SJCRH30 (cell line): ENCODE data around the gene ITIH3. TPM values are rescaled to one million over a fixed set of nuclear protein-coding genes. Genes with fewer than 3 reads are reported as not detected.

ENCODE experiments used
- DNase-seq, 2 experiments: peaks; one replicate each; pipeline ENCODE4 v3.0.0-alpha.2; 2015 to 2020
- H3K27ac ChIP-seq: fragments of 250-450 bp; sonication (Bioruptor Pico); 2 replicates; pipeline ENCODE4 v1.5.1; 2020; ENCODE audit warnings: mild to moderate bottlenecking, moderate library complexity
- H3K27me3 ChIP-seq: fragments of 250-450 bp; sonication (Bioruptor Pico); 2 replicates; pipeline ENCODE4 v1.5.1; 2020; ENCODE audit warnings: mild to moderate bottlenecking, moderate library complexity
- H3K36me3 ChIP-seq: fragments of 250-450 bp; sonication (Bioruptor Pico); 2 replicates; pipeline ENCODE4 v1.5.1; 2020; ENCODE audit warnings: mild to moderate bottlenecking, moderate library complexity
- H3K4me1 ChIP-seq: fragments of 250-450 bp; sonication (Bioruptor Pico); 2 replicates; pipeline ENCODE4 v1.5.1; 2020; ENCODE audit warnings: mild to moderate bottlenecking, moderate library complexity
- H3K4me3 ChIP-seq: fragments of 250-450 bp; sonication (Bioruptor Pico); 2 replicates; pipeline ENCODE4 v1.5.1; 2020; ENCODE audit warnings: mild to moderate bottlenecking, moderate library complexity
- H3K9me3 ChIP-seq: fragments of 250-450 bp; sonication (Bioruptor Pico); replicated peaks from 2 replicates; pipeline ENCODE4 v1.5.1; 2020; ENCODE audit warnings: mild to moderate bottlenecking, moderate library complexity
- total RNA-seq: library from RNA; depleted of rRNA; stranded (reverse); fragments of >200 nt; shearing (Covaris generic); gene quantifications from 2 replicates; pipeline ENCODE4 v1.2.3, GENCODE V29; 2014

ITIH3 gene
- total RNA-seq, 1 experiment from 2014 or later, result not detected

DNA sequence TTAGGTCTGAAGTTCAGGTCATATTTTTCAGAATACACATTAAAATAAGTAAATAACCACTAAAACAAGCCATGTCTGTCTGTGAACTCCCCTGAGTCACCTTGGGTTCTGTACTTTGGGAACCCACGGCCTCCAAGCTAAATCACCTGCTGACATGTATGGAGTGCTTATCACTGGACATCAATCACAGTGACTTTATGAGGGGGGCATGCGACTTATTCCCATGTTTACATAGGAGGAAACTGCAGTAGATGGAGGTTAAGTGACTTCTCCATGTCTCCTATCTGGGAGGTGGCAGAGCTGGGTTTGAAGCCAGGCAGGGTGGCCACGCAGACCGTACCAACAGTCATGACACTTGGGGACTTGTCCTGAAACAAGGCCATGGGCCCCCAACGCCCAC, 27.8 kb downstream of the ITIH3 start:
- H3K4me3 ChIP-seq, result no peak overlapping the region
- no peak for DNase-seq
- no peaks in the 10 kb centered on the region for H3K36me3 ChIP-seq
- H3K9me3 ChIP-seq, result no peaks in the 10 kb centered on the region
- no peaks in the 10 kb centered on the region for H3K4me1 ChIP-seq
- H3K27ac ChIP-seq, result no peak overlapping the region
- H3K27me3 ChIP-seq, result no peaks in the 10 kb centered on the region

DNA sequence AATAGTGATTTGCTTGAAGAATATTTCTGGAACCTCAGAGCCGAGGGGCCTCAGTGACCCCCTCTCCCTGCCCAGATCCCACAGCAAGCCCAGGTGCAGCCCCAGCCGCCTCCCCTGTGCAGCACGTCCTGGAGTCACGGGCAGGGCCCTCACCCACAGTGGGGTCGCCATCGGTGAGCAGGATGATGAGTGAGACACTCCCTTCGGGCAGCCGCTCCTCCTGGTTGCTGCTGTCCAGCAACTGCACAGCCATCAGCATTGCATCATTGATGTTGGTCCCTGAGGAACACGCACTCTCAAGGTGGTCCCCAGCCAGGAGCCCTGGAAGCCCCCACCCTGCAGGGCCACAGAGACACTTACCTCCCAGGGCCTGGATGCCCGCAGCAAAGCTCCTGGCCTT, 29.4 kb downstream of the ITIH3 start:
- Histone ChIP-seq H3K36me3 (no peaks in the 10 kb centered on the region), H3K4me1 (peaks cover 9% of the 10 kb centered on the region; the same call in 1 of the 2 replicates), H3K27ac (no peak overlapping the region), H3K9me3 (no peaks in the 10 kb centered on the region), H3K27me3 (no peaks in the 10 kb centered on the region), H3K4me3 (no peak overlapping the region)
- no peak for DNase-seq

DNA sequence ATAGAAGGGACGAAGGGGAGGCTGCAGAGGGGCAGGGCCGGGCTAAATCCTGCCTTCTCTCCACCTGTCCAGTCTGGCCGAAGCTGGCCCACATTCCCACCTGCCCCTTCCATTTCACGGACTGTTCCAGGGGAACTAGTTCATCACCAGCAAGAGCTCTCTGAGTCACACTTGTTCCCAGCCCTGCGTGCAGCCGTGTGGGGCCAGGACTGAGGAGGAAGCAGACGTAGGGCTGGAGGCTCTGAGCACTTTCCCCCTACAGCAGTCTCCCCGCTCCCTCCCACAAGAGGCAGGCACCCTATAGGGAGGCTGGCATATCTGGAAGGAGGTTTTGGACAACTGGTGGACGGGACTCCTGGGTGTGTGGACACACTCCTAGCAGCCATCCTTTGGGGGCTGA, 32.8 kb downstream of the ITIH3 start:
- Histone ChIP-seq H3K4me1 (peaks cover 30% of the 10 kb centered on the region), H3K36me3 (no peaks in the 10 kb centered on the region)
- DNase-seq, result peak; percentile 63 to 69

DNA sequence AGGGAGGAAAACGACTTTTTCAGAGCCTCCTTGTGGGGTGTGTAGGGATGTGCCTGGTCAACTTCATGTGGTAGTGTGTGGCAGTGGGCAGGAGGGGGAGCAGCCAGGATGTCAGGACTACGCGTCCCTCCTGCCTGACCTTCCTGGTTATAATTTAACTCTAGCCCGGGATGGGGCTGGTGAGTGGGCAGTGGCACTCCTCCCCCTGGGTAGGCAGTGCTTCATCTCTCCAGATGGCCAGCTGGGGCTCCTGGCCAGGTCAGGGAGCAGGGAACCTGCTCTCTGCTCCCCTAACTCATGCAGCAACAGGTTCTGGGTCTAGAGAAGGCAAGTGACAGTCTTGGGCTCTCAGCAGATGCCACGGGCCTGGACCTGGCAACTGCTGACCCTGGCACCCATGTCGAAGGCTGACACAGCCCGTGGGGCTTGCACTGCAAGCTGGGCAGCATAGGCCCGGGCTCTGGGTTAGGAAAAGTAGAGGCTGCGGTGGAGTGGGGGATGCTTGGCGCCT, 33.3 kb downstream of the ITIH3 start:
- DNase-seq, result no peak
- 0 out of 2 replicates have a peak overlapping the region, but pooled peaks have one; percentile 25 for H3K27ac ChIP-seq
- H3K9me3 ChIP-seq, result no peaks in the 10 kb centered on the region
- no peak overlapping the region for H3K4me3 ChIP-seq
- H3K27me3 ChIP-seq, result no peaks in the 10 kb centered on the region
- no peaks in the 10 kb centered on the region for H3K36me3 ChIP-seq
- peaks cover 30% of the 10 kb centered on the region for H3K4me1 ChIP-seq

More for the DNA sequence above, 32.8 kb downstream of the ITIH3 start:
- H3K9me3 ChIP-seq, result no peaks in the 10 kb centered on the region
- 0 out of 2 replicates have a peak overlapping the region, but pooled peaks have one; percentile 25 for H3K27ac ChIP-seq
- no peaks in the 10 kb centered on the region for H3K27me3 ChIP-seq
- no peak overlapping the region for H3K4me3 ChIP-seq

DNA sequence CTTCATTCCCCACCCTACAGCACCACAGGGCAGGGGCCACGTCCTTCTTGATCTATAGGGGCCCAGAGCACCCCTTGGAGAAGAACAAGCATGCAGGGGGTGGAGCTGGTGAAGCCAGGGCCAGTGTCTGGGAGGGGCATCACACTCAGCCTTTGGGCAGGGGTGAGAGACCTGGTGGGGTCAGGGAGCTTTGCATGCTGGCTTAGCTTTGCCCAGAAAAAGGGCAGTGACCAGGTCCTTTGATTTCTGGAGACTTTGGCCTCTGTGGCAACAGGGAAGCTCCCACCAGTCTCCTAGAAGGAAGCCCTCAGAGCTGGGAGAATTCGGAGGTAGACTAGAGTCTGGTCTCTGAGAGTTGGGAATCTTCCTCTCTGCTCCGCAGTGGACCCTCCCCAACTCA, 34.9 kb downstream of the ITIH3 start:
- H3K4me1 ChIP-seq, result peaks cover 40% of the 10 kb centered on the region
- no peak overlapping the region for H3K4me3 ChIP-seq
- DNase-seq, result no peak
- H3K27me3 ChIP-seq, result no peaks in the 10 kb centered on the region
- H3K27ac ChIP-seq, result no peak overlapping the region
- H3K36me3 ChIP-seq, result no peaks in the 10 kb centered on the region
- H3K9me3 ChIP-seq, result no peaks in the 10 kb centered on the region

DNA sequence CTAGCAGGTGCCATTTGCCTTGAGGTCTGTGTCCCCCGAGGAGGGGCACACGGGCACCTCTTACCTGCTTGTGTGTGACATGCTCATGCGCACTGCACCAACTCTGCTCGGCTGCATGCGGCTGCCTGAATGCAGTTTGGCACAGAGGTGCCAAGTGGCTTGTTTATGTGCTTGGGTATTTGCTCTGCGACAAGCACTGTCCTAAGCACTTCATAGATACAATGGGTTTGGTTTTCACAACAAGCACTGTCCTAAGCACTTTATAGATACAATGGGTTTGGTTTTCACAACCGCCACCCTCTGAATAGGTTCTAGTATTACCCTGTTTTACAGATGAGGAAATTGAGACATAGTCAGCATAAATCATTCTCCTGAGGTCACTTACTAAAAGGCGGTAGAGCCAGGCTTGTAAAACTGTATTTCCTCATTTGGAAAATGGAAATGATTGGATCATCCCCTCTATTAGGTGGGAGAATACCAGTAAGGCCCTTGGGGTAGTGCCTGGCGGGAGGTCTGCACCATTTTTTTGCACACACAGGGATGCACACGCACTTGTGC, 35.4 kb downstream of the ITIH3 start:
- no peak overlapping the region for H3K27ac ChIP-seq
- H3K27me3 ChIP-seq, result no peaks in the 10 kb centered on the region
- H3K9me3 ChIP-seq, result no peaks in the 10 kb centered on the region
- DNase-seq, result no peak
- no peak overlapping the region for H3K4me3 ChIP-seq
- H3K36me3 ChIP-seq, result no peaks in the 10 kb centered on the region
- peaks cover 40% of the 10 kb centered on the region for H3K4me1 ChIP-seq

DNA sequence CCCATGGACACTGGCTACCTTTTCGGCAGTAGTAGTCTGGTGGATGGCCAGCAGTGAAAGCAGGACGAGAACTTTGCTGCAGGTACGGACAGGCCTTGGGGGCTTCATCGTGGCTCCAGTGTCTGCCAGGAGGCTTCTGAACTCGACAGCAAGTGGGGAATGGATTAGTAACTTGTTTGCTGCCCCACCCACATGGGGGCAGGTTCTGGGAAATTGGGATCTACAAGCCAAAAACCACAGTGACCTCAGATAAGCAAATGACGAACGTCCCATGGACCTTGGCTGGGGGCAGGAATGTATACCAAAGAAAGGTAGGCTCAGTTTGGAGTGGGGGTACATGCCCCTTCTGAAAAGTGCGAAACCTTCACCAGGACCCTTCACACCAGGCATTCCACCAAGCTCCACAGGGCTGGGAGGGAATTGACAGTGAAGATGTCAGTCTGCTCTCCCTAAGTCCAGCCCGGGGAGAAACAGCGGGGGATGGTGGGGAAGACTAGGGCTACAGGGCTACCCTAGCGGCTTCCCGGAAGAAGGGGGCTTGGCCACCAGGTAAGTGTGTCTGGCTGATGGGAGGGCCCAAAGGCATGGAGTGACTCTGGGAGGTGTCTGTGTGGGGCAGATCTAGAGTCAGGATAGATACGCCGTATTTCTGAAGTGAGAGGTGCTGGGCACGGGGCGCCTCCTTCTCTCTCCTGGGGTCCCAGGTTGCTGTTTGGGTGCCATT, 36.1 kb downstream of the ITIH3 start, which contains the start of gene ITIH4:
TSS of gene ITIH4 (minus strand) at position 138 of the 724 bp plus-strand sequence. CDS start at position 108, 30 bp downstream.
- DNase-seq, result no peak
- peaks cover 45% of the 10 kb centered on the region for H3K4me1 ChIP-seq

DNA sequence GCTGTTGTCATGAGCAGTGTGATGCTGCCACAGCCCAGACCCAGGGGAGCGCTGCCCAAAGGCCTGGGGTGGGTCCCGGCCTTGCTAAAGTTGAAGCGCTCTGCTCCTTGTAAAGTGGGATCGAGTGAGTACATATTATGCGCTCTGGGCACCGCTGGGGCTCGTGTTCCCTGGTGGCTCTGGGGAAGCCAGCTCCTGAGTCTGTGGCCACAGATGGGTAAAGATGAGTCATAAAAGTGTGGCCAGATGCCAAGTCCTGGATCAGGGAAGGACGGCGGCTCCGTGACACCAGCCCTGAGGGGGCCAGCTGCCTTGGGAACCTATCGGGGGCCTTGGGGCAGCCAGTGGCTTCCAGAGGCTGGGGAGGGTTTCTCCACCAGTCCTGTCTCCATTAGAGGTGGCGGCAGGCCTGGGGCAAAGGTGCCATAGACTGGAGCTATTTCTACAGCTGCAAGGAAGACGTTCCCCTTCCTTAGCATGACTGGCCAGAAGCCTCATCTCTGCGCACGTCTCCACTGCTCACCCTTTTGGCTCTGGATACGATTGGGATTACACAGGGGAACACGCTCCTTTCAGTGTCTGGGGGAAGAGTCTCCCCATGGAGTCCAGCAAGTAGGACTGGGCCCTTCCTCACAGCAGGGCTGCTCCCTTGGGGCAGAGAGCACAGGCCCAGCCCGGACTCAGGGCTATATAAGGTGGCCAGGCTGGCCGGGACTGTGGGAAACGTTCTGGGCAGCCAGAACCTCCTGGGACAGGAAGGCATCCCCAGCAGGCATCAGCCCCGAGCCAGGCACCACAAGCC, 37.1 kb downstream of the ITIH3 start:
- peak; percentile 95 to 97 for DNase-seq
- Histone ChIP-seq H3K4me3 (peak overlapping the region; percentile 13), H3K4me1 (peaks cover 47% of the 10 kb centered on the region)

More for the DNA sequence above, 36.1 kb downstream of the ITIH3 start, which contains the start of gene ITIH4:
- Histone ChIP-seq H3K27me3 (no peaks in the 10 kb centered on the region), H3K36me3 (no peaks in the 10 kb centered on the region), H3K4me3 (no peak within 1 kb of the TSS), H3K27ac (peak within 1 kb of the TSS; percentile 57), H3K9me3 (no peaks in the 10 kb centered on the region)

DNA sequence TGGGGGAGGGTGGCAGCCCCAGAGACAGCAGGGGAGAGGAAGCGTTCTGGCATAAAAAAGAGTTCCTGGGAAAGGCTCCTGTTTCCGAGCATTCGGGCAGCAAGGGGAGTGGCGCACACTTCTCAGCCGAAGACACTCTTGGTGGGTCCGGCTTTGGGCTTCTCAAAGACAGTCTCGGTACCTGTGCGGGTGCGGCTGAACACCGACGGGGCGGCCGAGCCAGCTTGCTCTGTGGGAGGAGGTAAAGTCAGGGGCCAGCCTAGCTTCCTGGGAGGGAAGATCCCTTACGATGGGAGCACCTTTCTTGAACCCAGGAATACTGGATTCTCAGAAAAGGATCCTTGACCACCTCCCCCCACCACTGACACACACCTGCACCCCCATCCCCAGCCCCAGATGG, 38.6 kb downstream of the ITIH3 start:
- no peak for DNase-seq
- Histone ChIP-seq H3K9me3 (no peaks in the 10 kb centered on the region), H3K27me3 (no peaks in the 10 kb centered on the region), H3K27ac (no peak overlapping the region), H3K4me3 (no peak overlapping the region), H3K4me1 (peaks cover 40% of the 10 kb centered on the region), H3K36me3 (no peaks in the 10 kb centered on the region)

More for the DNA sequence above, 37.1 kb downstream of the ITIH3 start:
- no peaks in the 10 kb centered on the region for H3K9me3 ChIP-seq
- H3K27me3 ChIP-seq, result no peaks in the 10 kb centered on the region
- H3K27ac ChIP-seq, result peak overlapping the region; percentile 57
- no peaks in the 10 kb centered on the region for H3K36me3 ChIP-seq

DNA sequence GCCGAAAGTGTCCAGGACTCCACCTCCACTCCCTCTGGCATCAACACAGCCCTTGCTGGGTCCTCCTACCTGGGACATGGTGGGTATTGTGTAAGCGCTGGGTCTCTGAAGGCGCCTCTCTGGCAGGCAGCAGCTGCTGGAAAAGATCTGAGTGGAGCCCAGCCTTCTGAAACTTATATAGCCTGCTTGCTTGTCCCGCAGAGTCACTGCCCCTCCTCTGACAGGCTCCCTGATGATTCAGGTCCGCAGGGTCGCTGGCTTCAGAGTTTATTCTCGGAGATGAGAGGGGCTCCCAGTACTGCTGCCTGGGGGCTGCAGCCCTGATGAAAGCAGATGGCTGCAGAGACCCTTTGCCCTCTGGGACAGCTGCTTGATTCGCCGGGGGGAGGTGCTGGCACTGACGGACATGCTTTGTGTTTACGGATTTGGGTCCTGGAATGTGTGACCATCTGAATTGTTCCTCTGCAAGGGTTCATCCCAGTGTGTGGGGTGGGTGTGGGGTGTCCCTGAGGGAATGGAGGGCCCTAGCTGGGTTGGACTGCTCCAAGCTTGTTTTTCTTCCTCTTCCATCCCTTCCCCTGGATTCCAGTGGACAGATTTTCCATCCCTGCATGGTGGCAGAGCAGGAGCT, 40.4 kb downstream of the ITIH3 start, which contains the start of gene MUSTN1:
TSS of gene MUSTN1 (minus strand) at position 149 of the 631 bp plus-strand sequence. CDS start at position 78, 71 bp downstream.
- Histone ChIP-seq H3K27me3 (no peaks in the 10 kb centered on the region), H3K9me3 (no peaks in the 10 kb centered on the region), H3K36me3 (no peaks in the 10 kb centered on the region), H3K27ac (peak within 1 kb of the TSS; percentile 89), H3K4me3 (peak within 1 kb of the TSS; percentile 60), H3K4me1 (peaks cover 38% of the 10 kb centered on the region)
- DNase-seq, result peak; percentile 90 to 91

DNA sequence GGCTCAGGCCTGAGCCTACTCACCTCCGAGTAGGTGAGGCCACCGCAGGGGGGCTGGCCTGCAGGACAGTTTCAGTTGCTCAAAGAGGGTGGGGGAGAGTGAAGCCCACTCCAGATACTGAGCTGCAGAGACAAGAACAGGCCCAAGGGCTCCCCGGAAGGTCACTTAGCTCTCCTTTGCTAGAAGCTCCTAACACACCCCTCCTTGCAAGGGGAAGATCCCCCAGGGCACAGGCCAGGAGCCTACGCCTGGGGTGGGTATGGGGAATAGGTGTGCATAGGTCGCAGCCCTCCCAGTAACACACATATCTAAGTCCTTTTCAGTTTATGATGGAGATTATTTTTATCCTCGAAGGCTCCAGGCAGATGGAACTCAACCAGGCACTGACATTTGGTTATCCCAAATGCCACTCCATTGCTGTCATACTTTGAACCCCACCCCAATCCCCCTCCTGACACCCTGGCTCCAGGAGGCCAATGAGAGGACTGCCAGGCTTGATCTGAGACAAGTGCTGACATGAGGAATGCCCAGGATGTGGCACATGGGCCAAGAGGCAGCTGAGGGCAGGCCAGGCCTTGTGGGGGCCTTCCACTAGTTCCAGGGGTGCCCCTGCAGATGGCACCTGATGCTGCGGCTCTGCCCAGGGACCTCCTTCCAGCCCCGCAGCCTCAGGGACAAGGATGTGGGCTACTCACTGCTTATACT, 41.3 kb downstream of the ITIH3 start:
- H3K9me3 ChIP-seq, result no peaks in the 10 kb centered on the region
- H3K27me3 ChIP-seq, result no peaks in the 10 kb centered on the region
- no peak for DNase-seq
- H3K4me1 ChIP-seq, result peaks cover 31% of the 10 kb centered on the region
- H3K27ac ChIP-seq, result peak overlapping the region; percentile 89
- H3K4me3 ChIP-seq, result no peak overlapping the region
- H3K36me3 ChIP-seq, result no peaks in the 10 kb centered on the region

DNA sequence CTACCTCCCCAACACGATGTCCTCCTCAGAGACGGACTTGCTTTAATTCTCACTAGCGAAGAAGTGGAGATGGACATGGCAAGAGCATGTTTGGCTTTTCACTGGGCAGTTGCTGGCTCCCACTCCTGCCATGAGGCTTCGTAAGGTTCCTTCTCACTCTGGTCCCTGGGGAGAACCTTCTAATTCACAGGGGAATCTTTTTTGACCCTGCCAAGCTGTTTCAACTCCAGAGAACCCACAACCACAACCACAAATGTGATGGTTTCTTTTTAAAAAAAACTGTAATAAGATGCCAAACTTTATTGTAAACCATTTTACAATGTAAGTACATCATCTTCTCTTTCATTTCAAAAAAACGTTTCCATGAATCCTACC, 41.9 kb downstream of the ITIH3 start:
- no peak overlapping the region; the same call in 1 of the 2 replicates for H3K27ac ChIP-seq

DNA sequence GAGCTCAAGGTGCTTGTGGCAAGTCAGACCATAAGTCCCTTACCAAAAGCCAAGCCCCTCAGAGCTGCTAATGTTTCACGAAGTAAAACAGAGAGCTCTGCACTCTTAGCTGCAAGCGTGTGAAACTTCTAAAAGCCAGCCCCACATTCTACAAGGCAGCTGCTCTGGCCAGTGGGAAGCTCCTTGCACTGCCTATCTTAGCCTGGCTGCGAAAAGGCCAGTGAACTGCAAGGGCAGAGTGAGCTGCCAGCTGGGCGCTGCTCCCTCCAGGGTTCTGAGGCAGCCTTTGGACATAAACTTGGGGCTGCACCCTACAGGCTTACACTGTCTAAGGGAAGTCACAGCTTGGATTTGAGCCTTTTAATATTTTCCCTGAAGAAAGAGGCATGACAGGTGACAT, 42.4 kb downstream of the ITIH3 start:
- Histone ChIP-seq H3K27ac (no peak overlapping the region), H3K4me1 (peaks cover 21% of the 10 kb centered on the region), H3K36me3 (no peaks in the 10 kb centered on the region), H3K9me3 (no peaks in the 10 kb centered on the region), H3K4me3 (no peak overlapping the region), H3K27me3 (no peaks in the 10 kb centered on the region)
- DNase-seq, result no peak

More for the DNA sequence above, 41.9 kb downstream of the ITIH3 start:
- Histone ChIP-seq H3K4me1 (peaks cover 26% of the 10 kb centered on the region), H3K9me3 (no peaks in the 10 kb centered on the region), H3K36me3 (no peaks in the 10 kb centered on the region), H3K27me3 (no peaks in the 10 kb centered on the region), H3K4me3 (no peak overlapping the region)
- no peak for DNase-seq
